Fibroblast of lung (primary cell): ENCODE data around the gene POFUT2. TPM values are rescaled to one million over a fixed set of nuclear protein-coding genes. Genes with fewer than 3 reads are reported as not detected.

Experiments
- DNase-seq, 2 donors: peaks; one replicate each; pipeline versions ENCODE4 v3.0.0 to v3.0.0-alpha.2; 2010; ENCODE audit warnings: low read depth in 2 of 2
- H2AFZ ChIP-seq: 2 replicates; pipeline ENCODE4 v1.5.1; 2012; ENCODE audit warnings: low read length, control low read depth, inconsistent platforms
- H3K27ac ChIP-seq: 2 replicates; pipeline ENCODE4 v1.5.1; 2011; ENCODE audit warnings: low read length, control low read depth; ENCODE audit not compliant: insufficient read depth
- H3K27me3 ChIP-seq: 2 replicates; pipeline ENCODE4 v1.5.1; 2011; ENCODE audit warnings: mild to moderate bottlenecking, low read length; ENCODE audit not compliant: control insufficient read depth, insufficient read depth
- H3K36me3 ChIP-seq: 2 replicates; pipeline ENCODE4 v1.5.1; 2011; ENCODE audit warnings: low read length; ENCODE audit not compliant: control insufficient read depth, insufficient read depth
- H3K4me1 ChIP-seq: 2 replicates; pipeline ENCODE4 v1.5.1; 2011; ENCODE audit warnings: low read length; ENCODE audit not compliant: control insufficient read depth, insufficient read depth; ENCODE audit errors: extremely low read depth
- H3K4me2 ChIP-seq: 2 replicates; pipeline ENCODE4 v1.5.1; 2011; ENCODE audit warnings: low read length, control low read depth; ENCODE audit not compliant: insufficient read depth; ENCODE audit errors: extremely low read depth
- H3K4me3 ChIP-seq, 4 experiments: fragments of 200-600 bp in 1 of 4; sonication (generic) in 1 of 4; replicated peaks in 1 of 4; 2 replicates each; pipeline ENCODE4 v1.5.1; 2011 to 2016; ENCODE audit warnings: low read length in 4 of 4, low read depth in 3 of 4, mild to moderate bottlenecking in 3 of 4, control low read depth in 2 of 4, inconsistent platforms in 1 of 4, mixed read lengths in 1 of 4; ENCODE audit not compliant: insufficient read depth in 1 of 4; ENCODE audit errors: control extremely low read depth in 1 of 4
- H3K79me2 ChIP-seq: 2 replicates; pipeline ENCODE4 v1.5.1; 2012; ENCODE audit warnings: mild to moderate bottlenecking, low read length, inconsistent platforms; ENCODE audit not compliant: control insufficient read depth, insufficient read depth
- H3K9ac ChIP-seq: 2 replicates; pipeline ENCODE4 v1.5.1; 2011; ENCODE audit warnings: mild to moderate bottlenecking, low read length, control low read depth; ENCODE audit not compliant: insufficient read depth
- H3K9me3 ChIP-seq: 2 replicates; pipeline ENCODE4 v1.5.1; 2012; ENCODE audit warnings: low read depth, low read length; ENCODE audit not compliant: control insufficient read depth, insufficient read depth
- H4K20me1 ChIP-seq: 2 replicates; pipeline ENCODE4 v1.5.1; 2011; ENCODE audit warnings: low read length; ENCODE audit not compliant: control insufficient read depth, insufficient read depth; ENCODE audit errors: extremely low read depth
- EZH2 ChIP-seq: IDR thresholded peaks from 2 replicates; pipeline ENCODE4 v1.5.1; 2012; ENCODE audit warnings: low read length, control low read depth, mild to moderate bottlenecking; ENCODE audit errors: missing control alignments
- polyA plus RNA-seq, 2 donors: library from polyadenylated mRNA; depleted of rRNA in 1 of 2; stranded (reverse) in 1 of 2; unstranded in 1 of 2; fragments of >200 nt; gene quantifications; 2 replicates each; pipeline ENCODE4 v1.2.1, GENCODE V29; 2011 to 2012; ENCODE audit warnings: missing spikeins in 1 of 2
- total RNA-seq: library from RNA; depleted of rRNA; stranded (reverse); fragments of >200 nt; gene quantifications from 2 replicates; pipeline ENCODE4 v1.2.1, GENCODE V29; 2014
- TF ChIP-seq, protein P1 (sequence below), 2 donors: IDR thresholded peaks in 1 of 2; conservative IDR thresholded peaks in 1 of 2; 1 replicate in 1 of 2; 2 replicates in 1 of 2; pipeline ENCODE4 v1.5.1; 2011 to 2012; ENCODE audit warnings: low read length in 2 of 2, control low read depth in 1 of 2, inconsistent platforms in 1 of 2, low read depth in 1 of 2, mild to moderate bottlenecking in 1 of 2

The POFUT2 gene
- total and polyA plus RNA-seq, 2 donors (not counting 1 experiment from before 2014, with no cell fraction given), result 56.0 to 60.3 TPM

- peaks cover 36% of the 10 kb centered on the region for H3K4me1 ChIP-seq
- TF ChIP-seq EZH2, result no peak
- TF ChIP-seq, protein P1, sequence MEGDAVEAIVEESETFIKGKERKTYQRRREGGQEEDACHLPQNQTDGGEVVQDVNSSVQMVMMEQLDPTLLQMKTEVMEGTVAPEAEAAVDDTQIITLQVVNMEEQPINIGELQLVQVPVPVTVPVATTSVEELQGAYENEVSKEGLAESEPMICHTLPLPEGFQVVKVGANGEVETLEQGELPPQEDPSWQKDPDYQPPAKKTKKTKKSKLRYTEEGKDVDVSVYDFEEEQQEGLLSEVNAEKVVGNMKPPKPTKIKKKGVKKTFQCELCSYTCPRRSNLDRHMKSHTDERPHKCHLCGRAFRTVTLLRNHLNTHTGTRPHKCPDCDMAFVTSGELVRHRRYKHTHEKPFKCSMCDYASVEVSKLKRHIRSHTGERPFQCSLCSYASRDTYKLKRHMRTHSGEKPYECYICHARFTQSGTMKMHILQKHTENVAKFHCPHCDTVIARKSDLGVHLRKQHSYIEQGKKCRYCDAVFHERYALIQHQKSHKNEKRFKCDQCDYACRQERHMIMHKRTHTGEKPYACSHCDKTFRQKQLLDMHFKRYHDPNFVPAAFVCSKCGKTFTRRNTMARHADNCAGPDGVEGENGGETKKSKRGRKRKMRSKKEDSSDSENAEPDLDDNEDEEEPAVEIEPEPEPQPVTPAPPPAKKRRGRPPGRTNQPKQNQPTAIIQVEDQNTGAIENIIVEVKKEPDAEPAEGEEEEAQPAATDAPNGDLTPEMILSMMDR (conservative IDR thresholded peaks at IDR 0.05 in 1 of 2, IDR thresholded peaks at IDR 0.05 in 1 of 2; ENCODE audit: low read depth in 1 of 2, low read length in 2 of 2), result peak; percentile 91 to 95
- H4K20me1 ChIP-seq, result no peaks in the 10 kb centered on the region
- H2AFZ ChIP-seq, result no peak overlapping the region
- peak overlapping the region; percentile 100 for H3K27ac ChIP-seq
- no peaks in the 10 kb centered on the region for H3K79me2 ChIP-seq
- H3K9ac ChIP-seq, result peak overlapping the region; percentile 92
- DNase-seq, result peak; percentile 77 to 90
- H3K4me2 ChIP-seq, result no peak overlapping the region
- peaks cover 3% of the 10 kb centered on the region for H3K36me3 ChIP-seq
- no peak overlapping the region for H3K4me3 ChIP-seq
- no peaks in the 10 kb centered on the region for H3K9me3 ChIP-seq
- no peaks in the 10 kb centered on the region for H3K27me3 ChIP-seq
Measured at GRCh38 chr21:45292399-45293219, 4.9 kb upstream of the POFUT2 start.

- Histone ChIP-seq H3K27me3 (no peaks in the 10 kb centered on the region), H3K4me1 (peaks cover 36% of the 10 kb centered on the region), H3K79me2 (peaks cover under 1% of the 10 kb centered on the region), H3K4me2 (no peak overlapping the region), H3K9me3 (no peaks in the 10 kb centered on the region), H3K27ac (peak overlapping the region; percentile 100), H3K36me3 (peaks cover 3% of the 10 kb centered on the region), H3K9ac (no peak overlapping the region), H4K20me1 (no peaks in the 10 kb centered on the region), H3K4me3 (no peak overlapping the region), H2AFZ (no peak overlapping the region)
- DNase-seq, result no peak
- TF ChIP-seq, protein P1 (conservative IDR thresholded peaks at IDR 0.05 in 1 of 2, IDR thresholded peaks at IDR 0.05 in 1 of 2; ENCODE audit: low read depth in 1 of 2, low read length in 2 of 2), result no peak
Measured at GRCh38 chr21:45291613-45292398, 4.1 kb upstream of the POFUT2 start.

DNA sequence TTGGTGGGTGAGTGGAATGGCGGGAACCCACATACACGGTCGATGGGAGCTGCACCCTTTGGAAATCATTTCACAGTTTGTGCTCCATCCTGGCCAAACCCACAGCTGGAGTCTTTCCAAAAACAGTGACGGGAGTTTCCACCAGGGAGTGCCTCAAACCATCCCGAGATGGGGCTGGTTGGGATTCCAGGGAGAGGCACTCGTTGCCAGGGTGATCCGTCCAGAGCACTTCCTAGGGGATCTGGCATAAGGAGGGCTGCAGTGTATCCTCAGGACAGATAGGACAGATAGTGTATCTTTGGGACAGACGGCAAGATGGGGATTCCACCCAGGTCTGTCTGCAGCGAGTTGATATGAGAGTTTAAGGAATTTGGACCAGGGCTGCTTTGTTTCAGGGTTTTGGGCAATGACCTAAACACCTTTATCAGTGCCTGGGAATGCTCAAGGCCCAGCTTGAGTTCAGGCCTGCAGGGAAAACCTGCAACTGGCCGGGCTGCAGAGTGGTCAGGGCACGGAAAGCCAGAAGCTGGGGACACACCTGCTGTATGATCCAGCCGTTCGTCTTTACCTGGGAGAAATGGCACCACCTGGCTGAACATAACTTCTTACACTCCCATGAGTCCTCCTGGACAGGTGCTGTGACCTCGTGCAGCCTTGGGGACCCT, 3.4 kb upstream of the POFUT2 start:
- H3K27ac ChIP-seq, result peak overlapping the region; percentile 32
- H3K4me3 ChIP-seq, result no peak overlapping the region
- peaks cover 8% of the 10 kb centered on the region for H3K79me2 ChIP-seq
- peak; percentile 65 to 72 for DNase-seq
- no peaks in the 10 kb centered on the region for H4K20me1 ChIP-seq
- no peaks in the 10 kb centered on the region for H3K27me3 ChIP-seq
- H3K36me3 ChIP-seq, result peaks cover 3% of the 10 kb centered on the region
- H3K9me3 ChIP-seq, result no peaks in the 10 kb centered on the region
- H3K4me2 ChIP-seq, result no peak overlapping the region
- TF ChIP-seq, protein P1 (conservative IDR thresholded peaks at IDR 0.05 in 1 of 2, IDR thresholded peaks at IDR 0.05 in 1 of 2; ENCODE audit: low read depth in 1 of 2, low read length in 2 of 2), result no peak
- no peak for TF ChIP-seq EZH2
- H2AFZ ChIP-seq, result no peak overlapping the region
- H3K9ac ChIP-seq, result no peak overlapping the region
- peaks cover 36% of the 10 kb centered on the region for H3K4me1 ChIP-seq
